IMR-90 (cell line): ENCODE measurements around the gene VPS72. TPM values are rescaled to one million over a fixed set of nuclear protein-coding genes. Genes with fewer than 3 reads are reported as not detected.

Source experiments
- ATAC-seq: fragments of 200-7000 bp; cut with Tn5 transposase; 2 replicates; pipeline ENCODE4 v1.9.1; 2020; ENCODE audit warnings: low read depth, mild to moderate bottlenecking, moderate library complexity
- BruUV-seq: library from RNA; stranded (reverse); fragments of 400-500 nt; replicated peaks from 2 replicates; lab custom pipeline; 2021; lab: Mats Ljungman, UMichigan
- CTCF ChIA-PET: fragments of 300-600 bp; formaldehyde crosslinking; extraction: SDS; loops from one replicate; lab custom pipeline; 2021; ENCODE audit warnings: antibody characterized with exemption; lab: Yijun Ruan, JAX
- POLR2A ChIA-PET: fragments of 300-600 bp; sonication (Branson Sonifier 250); formaldehyde crosslinking; loops from one replicate; lab custom pipeline; 2022; ENCODE audit warnings: antibody characterized with exemption; ENCODE audit not compliant: unreplicated experiment; lab: Charles Lee
- DNase-seq: peaks from one replicate; pipeline ENCODE4 v3.0.0; 2013
- H2AFZ ChIP-seq: replicated peaks from 2 replicates; pipeline ENCODE3; 2013; ENCODE audit warnings: low read length, mild to moderate bottlenecking; ENCODE audit not compliant: poor library complexity
- H2AK5ac ChIP-seq: 2 replicates; pipeline ENCODE4 v1.6.1; 2013; ENCODE audit warnings: low read depth, low read length, inconsistent platforms
- H2AK9ac ChIP-seq: replicated peaks from 2 replicates; pipeline ENCODE3; 2013; ENCODE audit warnings: mild to moderate bottlenecking, low read depth, low read length, moderate library complexity; ENCODE audit not compliant: poor library complexity
- H2BK120ac ChIP-seq: 2 replicates; pipeline ENCODE4 v1.6.1; 2013; ENCODE audit warnings: low read depth, low read length, inconsistent platforms
- H2BK15ac ChIP-seq: 3 replicates; pipeline ENCODE4 v1.6.1; 2013; ENCODE audit warnings: low read depth, low read length, inconsistent platforms
- H2BK20ac ChIP-seq: 2 replicates; pipeline ENCODE4 v1.6.1; 2013; ENCODE audit warnings: low read depth, mild to moderate bottlenecking, inconsistent platforms, low read length, moderate library complexity
- H2BK5ac ChIP-seq: 2 replicates; pipeline ENCODE4 v1.6.1; 2013; ENCODE audit warnings: mild to moderate bottlenecking, low read depth, low read length, inconsistent platforms; ENCODE audit not compliant: poor library complexity, severe bottlenecking
- H3K14ac ChIP-seq: replicated peaks from 2 replicates; pipeline ENCODE4 v1.6.1; 2013; ENCODE audit warnings: low read depth, low read length, inconsistent platforms
- H3K18ac ChIP-seq: 2 replicates; pipeline ENCODE4 v1.6.1; 2013; ENCODE audit warnings: low read depth, low read length, control low read depth
- H3K23ac ChIP-seq: 2 replicates; pipeline ENCODE4 v1.6.1; 2013; ENCODE audit warnings: low read depth, low read length, inconsistent platforms
- H3K27ac ChIP-seq: 2 replicates; pipeline ENCODE4 v1.5.1; 2013; ENCODE audit warnings: mild to moderate bottlenecking, control low read depth, low read length; ENCODE audit not compliant: insufficient read depth
- H3K27me3 ChIP-seq: 2 replicates; pipeline ENCODE4 v1.6.1; 2013; ENCODE audit warnings: low read length; ENCODE audit not compliant: control insufficient read depth, insufficient read depth
- H3K36me3 ChIP-seq: 2 replicates; pipeline ENCODE4 v1.6.1; 2013; ENCODE audit warnings: low read length, mixed read lengths; ENCODE audit not compliant: control insufficient read depth, insufficient read depth
- H3K4ac ChIP-seq: 2 replicates; pipeline ENCODE4 v1.6.1; 2013; ENCODE audit warnings: low read depth, low read length, inconsistent platforms
- H3K4me1 ChIP-seq: 2 replicates; pipeline ENCODE4 v1.6.1; 2013; ENCODE audit warnings: low read length, mixed read lengths; ENCODE audit not compliant: control insufficient read depth, insufficient read depth
- H3K4me2 ChIP-seq: 2 replicates; pipeline ENCODE4 v1.6.1; 2013; ENCODE audit warnings: low read depth, mild to moderate bottlenecking, control low read depth, low read length, moderate library complexity
- H3K4me3 ChIP-seq: 2 replicates; pipeline ENCODE4 v1.5.1; 2013; ENCODE audit warnings: low read depth, mild to moderate bottlenecking, control low read depth, low read length, moderate library complexity; ENCODE audit not compliant: insufficient read depth
- H3K56ac ChIP-seq: 2 replicates; pipeline ENCODE4 v1.6.1; 2013; ENCODE audit warnings: low read length, inconsistent platforms; ENCODE audit not compliant: insufficient read depth; ENCODE audit errors: extremely low read depth
- H3K79me1 ChIP-seq, 2 experiments: 2 replicates each; pipeline ENCODE4 v1.6.1; 2013; ENCODE audit warnings: low read length in 2 of 2, inconsistent platforms in 1 of 2, low read depth in 1 of 2
- H3K9ac ChIP-seq: 2 replicates; pipeline ENCODE4 v1.6.1; 2013; ENCODE audit warnings: low read depth, low read length, control low read depth
- H3K9me1 ChIP-seq: 2 replicates; pipeline ENCODE4 v1.6.1; 2013; ENCODE audit warnings: low read length, inconsistent platforms; ENCODE audit not compliant: insufficient read depth
- H3K9me3 ChIP-seq: 2 replicates; pipeline ENCODE4 v1.6.1; 2013; ENCODE audit warnings: low read length; ENCODE audit not compliant: control insufficient read depth, insufficient read depth
- H4K20me1 ChIP-seq: 2 replicates; pipeline ENCODE4 v1.6.1; 2013; ENCODE audit warnings: low read length, inconsistent platforms; ENCODE audit not compliant: insufficient read depth
- H4K5ac ChIP-seq: 2 replicates; pipeline ENCODE4 v1.6.1; 2013; ENCODE audit warnings: mild to moderate bottlenecking, low read depth, low read length, control low read depth
- H4K8ac ChIP-seq, 2 experiments: 2 replicates each; pipeline ENCODE4 v1.6.1; 2013; ENCODE audit warnings: low read depth in 2 of 2, low read length in 2 of 2, control low read depth in 1 of 2, inconsistent platforms in 1 of 2
- H4K91ac ChIP-seq: 2 replicates; pipeline ENCODE4 v1.6.1; 2013; ENCODE audit warnings: low read depth, low read length, inconsistent platforms; ENCODE audit not compliant: insufficient read depth
- BHLHE40 ChIP-seq: fragments of 150-350 bp; IDR thresholded peaks from 2 replicates; pipeline ENCODE4 v1.6.1; 2016; ENCODE audit warnings: mild to moderate bottlenecking, low read depth, low read length
- FOS ChIP-seq: fragments of 150-350 bp; IDR thresholded peaks from 2 replicates; pipeline ENCODE4 v1.6.1; 2016; ENCODE audit warnings: low read depth, low read length
- MAFK ChIP-seq: IDR thresholded peaks from 2 replicates; pipeline ENCODE4 v1.6.1; 2012; ENCODE audit warnings: low read depth, low read length, improper control_type of control experiment
- MAZ ChIP-seq: IDR thresholded peaks from 2 replicates; pipeline ENCODE4 v1.6.1; 2012; ENCODE audit warnings: low read depth, mild to moderate bottlenecking, low read length, improper control_type of control experiment, moderate library complexity, borderline replicate concordance
- MXI1 ChIP-seq: IDR thresholded peaks from 2 replicates; pipeline ENCODE4 v1.6.1; 2012; ENCODE audit warnings: low read depth, mild to moderate bottlenecking, low read length, moderate library complexity, borderline replicate concordance
- NFE2L2 ChIP-seq: fragments of 150-350 bp; IDR thresholded peaks from 2 replicates; pipeline ENCODE4 v1.6.1; 2016; ENCODE audit warnings: low read depth, mild to moderate bottlenecking, low read length
- RAD21 ChIP-seq: IDR thresholded peaks from 2 replicates; pipeline ENCODE4 v1.6.1; 2012; ENCODE audit warnings: low read length, improper control_type of control experiment
- SMC3 ChIP-seq: fragments of 150-350 bp; IDR thresholded peaks from 2 replicates; pipeline ENCODE4 v1.6.1; 2016; ENCODE audit warnings: low read depth, mild to moderate bottlenecking, antibody characterized with exemption, low read length, moderate library complexity
- WGBS, 2 experiments: methylation state at CpG; one replicate each; pipeline versions ENCODE4 v1.1.5 to v1.1.7; 2013; ENCODE audit warnings: missing lambda C conversion rate in 2 of 2; ENCODE audit not compliant: insufficient read length in 1 of 2; ENCODE audit errors: extremely low coverage in 2 of 2; 5-methylcytosine and 5-hydroxymethylcytosine counted together
- dilution Hi-C: fragments of 300-500 bp; cut with HindIII; formaldehyde crosslinking; loops from one replicate; pipeline ENCODE4 v1.14.3; 2018; ENCODE audit warnings: low sequenced_read_pairs; ENCODE audit not compliant: unreplicated experiment
- in situ Hi-C: fragments of 300-500 bp; cut with MboI; formaldehyde crosslinking; loops from 3 replicates; pipeline ENCODE4 v1.14.3; 2019; ENCODE audit warnings: low sequenced_read_pairs, inconsistent platforms, mixed read lengths
- intact Hi-C: fragments of 100-400 bp; cut with micrococcal nuclease; formaldehyde crosslinking; loops from 2 replicates; pipeline ENCODE4 v1.10.0; 2022
- polyA plus RNA-seq, 3 experiments: library from polyadenylated mRNA; depleted of rRNA; stranded (reverse); fragments of >200 nt; gene quantifications; 2 replicates each; pipeline ENCODE4 v1.2.3, GENCODE V29; 2012; ENCODE audit warnings: low replicate concordance in 1 of 3
- total RNA-seq: library from RNA; depleted of rRNA; stranded (reverse); fragments of >200 nt; gene quantifications from 2 replicates; pipeline ENCODE4 v1.2.3, GENCODE V29; 2012
- TF ChIP-seq, protein P1 (sequence below): conservative IDR thresholded peaks from 2 replicates; pipeline ENCODE4 v1.5.1; 2012; ENCODE audit warnings: mild to moderate bottlenecking, low read depth, low read length, improper control_type of control experiment
- TF ChIP-seq, protein P2 (sequence below): fragments of 150-350 bp; IDR thresholded peaks from 2 replicates; pipeline ENCODE4 v1.6.1; 2017; ENCODE audit warnings: mild to moderate bottlenecking, antibody characterized with exemption, low read length, low read depth

Gene VPS72
- total and polyA plus RNA-seq, 2 of the 4 experiments (the other 2 are of a cell fraction) = 51.3 to 62.3 TPM

DNA sequence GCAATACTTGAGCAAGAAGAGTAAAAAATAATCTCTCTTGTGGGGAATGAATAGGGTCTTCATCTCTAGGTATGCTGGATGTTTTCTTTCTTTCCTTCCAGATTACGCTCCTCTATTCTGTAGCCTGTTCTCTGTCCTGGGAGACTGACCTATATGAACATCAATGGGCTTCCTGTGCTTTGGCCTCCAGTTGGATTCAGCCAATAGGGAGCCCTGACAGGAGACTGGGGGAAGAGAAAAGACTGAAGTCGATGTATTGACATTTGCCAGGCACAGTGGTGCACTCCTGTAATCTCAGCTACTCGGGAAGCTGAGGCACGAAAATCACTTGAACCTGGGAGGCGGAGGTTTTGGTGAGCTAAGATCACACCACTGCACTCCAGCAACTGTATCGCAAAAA is 61.2 kb downstream of the VPS72 start:
- ChIA-PET CTCF (interaction anchor here (1.0 kb wide), 1 partner anchor 29 kb away, joined by 3 read pairs; no protein-coding TSS in a partner anchor), POLR2A (interaction anchor here (0.6 to 0.7 kb wide), 2 partner anchors 28 to 160 kb away, joined by 3 to 5 read pairs; no protein-coding TSS in a partner anchor)

More for the DNA sequence above, 61.2 kb downstream of the VPS72 start:
- no peaks in the 10 kb centered on the region for H3K4me1 ChIP-seq
- ATAC-seq (no peak), DNase-seq (no peak)
- no peak overlapping the region for H3K27ac ChIP-seq
- in situ Hi-C loops (no loop called here), intact Hi-C loops (no loop called here), dilution Hi-C loops (no loop called here)
- no peak overlapping the region for H2AK5ac ChIP-seq
- H3K9ac ChIP-seq = no peak overlapping the region
- H2BK5ac ChIP-seq = no peak overlapping the region
- H2BK15ac ChIP-seq = no peak overlapping the region
- H3K56ac ChIP-seq = no peak overlapping the region
- H3K79me1 ChIP-seq = no peaks in the 10 kb centered on the region
- H3K36me3 ChIP-seq = no peaks in the 10 kb centered on the region
- H3K18ac ChIP-seq = no peak overlapping the region
- H4K5ac ChIP-seq = no peak overlapping the region
- no CpG with 5 or more reads among the region's 6 CpGs for WGBS, 2 experiments
- no peak overlapping the region for H3K4me3 ChIP-seq
- H2BK120ac ChIP-seq = no peak overlapping the region
- H2AK9ac ChIP-seq = no peak overlapping the region
- no peak overlapping the region for H4K91ac ChIP-seq
- no peak overlapping the region for H4K8ac ChIP-seq
- no peak overlapping the region for H3K23ac ChIP-seq
- no peak overlapping the region for H2AFZ ChIP-seq
- BruUV-seq = no TSS peak
- no peak overlapping the region for H3K14ac ChIP-seq
- TF ChIP-seq SMC3 (no peak), MXI1 (no peak), BHLHE40 (no peak), NFE2L2 (no peak), MAZ (no peak), FOS (no peak), RAD21 (no peak), MAFK (no peak)
- TF ChIP-seq, protein P1, sequence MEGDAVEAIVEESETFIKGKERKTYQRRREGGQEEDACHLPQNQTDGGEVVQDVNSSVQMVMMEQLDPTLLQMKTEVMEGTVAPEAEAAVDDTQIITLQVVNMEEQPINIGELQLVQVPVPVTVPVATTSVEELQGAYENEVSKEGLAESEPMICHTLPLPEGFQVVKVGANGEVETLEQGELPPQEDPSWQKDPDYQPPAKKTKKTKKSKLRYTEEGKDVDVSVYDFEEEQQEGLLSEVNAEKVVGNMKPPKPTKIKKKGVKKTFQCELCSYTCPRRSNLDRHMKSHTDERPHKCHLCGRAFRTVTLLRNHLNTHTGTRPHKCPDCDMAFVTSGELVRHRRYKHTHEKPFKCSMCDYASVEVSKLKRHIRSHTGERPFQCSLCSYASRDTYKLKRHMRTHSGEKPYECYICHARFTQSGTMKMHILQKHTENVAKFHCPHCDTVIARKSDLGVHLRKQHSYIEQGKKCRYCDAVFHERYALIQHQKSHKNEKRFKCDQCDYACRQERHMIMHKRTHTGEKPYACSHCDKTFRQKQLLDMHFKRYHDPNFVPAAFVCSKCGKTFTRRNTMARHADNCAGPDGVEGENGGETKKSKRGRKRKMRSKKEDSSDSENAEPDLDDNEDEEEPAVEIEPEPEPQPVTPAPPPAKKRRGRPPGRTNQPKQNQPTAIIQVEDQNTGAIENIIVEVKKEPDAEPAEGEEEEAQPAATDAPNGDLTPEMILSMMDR = no peak
- TF ChIP-seq, protein P2, sequence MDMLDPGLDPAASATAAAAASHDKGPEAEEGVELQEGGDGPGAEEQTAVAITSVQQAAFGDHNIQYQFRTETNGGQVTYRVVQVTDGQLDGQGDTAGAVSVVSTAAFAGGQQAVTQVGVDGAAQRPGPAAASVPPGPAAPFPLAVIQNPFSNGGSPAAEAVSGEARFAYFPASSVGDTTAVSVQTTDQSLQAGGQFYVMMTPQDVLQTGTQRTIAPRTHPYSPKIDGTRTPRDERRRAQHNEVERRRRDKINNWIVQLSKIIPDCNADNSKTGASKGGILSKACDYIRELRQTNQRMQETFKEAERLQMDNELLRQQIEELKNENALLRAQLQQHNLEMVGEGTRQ = no peak
- no peaks in the 10 kb centered on the region for H4K20me1 ChIP-seq
- no peaks in the 10 kb centered on the region for H3K9me3 ChIP-seq
- H3K9me1 ChIP-seq = no peaks in the 10 kb centered on the region
- H3K4ac ChIP-seq = no peak overlapping the region
- peaks cover 9% of the 10 kb centered on the region for H3K27me3 ChIP-seq
- no peak overlapping the region for H2BK20ac ChIP-seq
- H3K4me2 ChIP-seq = no peak overlapping the region
